ENCODE measurements around the gene TCF20.
A peak's percentile ranks its signal among the peaks of the same experiment; 100 is the strongest.

The TCF20 gene

GRCh38 chr22:42281284-42281683 lies 10.8 kb upstream of the TCF20 start:
- no peak for DNase-seq

- DNase-seq: no peak
These were observed 10.4 kb upstream of the TCF20 start for GRCh38 chr22:42280836-42281235.

GRCh38 chr22:42280140-42280539 lies 9.7 kb upstream of the TCF20 start:
- DNase-seq: no peak

- no peak for DNase-seq
These were observed 9.1 kb upstream of the TCF20 start for GRCh38 chr22:42279425-42280020.

- no peak for DNase-seq
These were observed 7.7 kb upstream of the TCF20 start for GRCh38 chr22:42277988-42278776.

GRCh38 chr22:42277232-42277753 lies 6.8 kb upstream of the TCF20 start:
- DNase-seq: no peak

- DNase-seq: no peak
These were observed 5.5 kb upstream of the TCF20 start for GRCh38 chr22:42275970-42276369.

GRCh38 chr22:42275176-42275575 lies 4.7 kb upstream of the TCF20 start:
- DNase-seq: no peak

- no peak for DNase-seq
These were observed 3.5 kb upstream of the TCF20 start for GRCh38 chr22:42273855-42274451.

- no peak for DNase-seq
These were observed 2.1 kb upstream of the TCF20 start for GRCh38 chr22:42272431-42272999.

GRCh38 chr22:42271906-42272305 lies 1.5 kb upstream of the TCF20 start:
- DNase-seq: no peak

- DNase-seq: no peak
These were observed 849 bp upstream of the TCF20 start for GRCh38 chr22:42271191-42271813.

GRCh38 chr22:42270176-42270509 lies 310 bp downstream of the TCF20 start:
- peak; percentile 10 for DNase-seq

- peak; percentile 54 for DNase-seq
These were observed 849 bp downstream of the TCF20 start for GRCh38 chr22:42269432-42270175.

GRCh38 chr22:42268852-42269410 lies 1.5 kb downstream of the TCF20 start:
- DNase-seq: no peak

- DNase-seq: no peak
These were observed 5.1 kb downstream of the TCF20 start for GRCh38 chr22:42265321-42265720.

GRCh38 chr22:42263944-42264343 lies 6.5 kb downstream of the TCF20 start:
- DNase-seq: no peak

GRCh38 chr22:42262964-42263363 lies 7.5 kb downstream of the TCF20 start:
- DNase-seq: peak; percentile 72

GRCh38 chr22:42261296-42261695 lies 9.2 kb downstream of the TCF20 start:
- DNase-seq: no peak

- DNase-seq: no peak
These were observed 12.3 kb downstream of the TCF20 start for GRCh38 chr22:42258126-42258525.

- DNase-seq: no peak
These were observed 13.1 kb downstream of the TCF20 start for GRCh38 chr22:42257386-42257785.

- no peak for DNase-seq
These were observed 13.5 kb downstream of the TCF20 start for GRCh38 chr22:42256930-42257329.

Data from hematopoietic multipotent progenitor cell treated with erythropoietin and hydrocortisone succinate and interleukin-3 and kit ligand, for 8 days (in vitro differentiated cells).